Activated CD8-positive, alpha-beta memory T cell treated with anti-CD3 and anti-CD28 coated beads, Interleukin-2, amount 10 ng/mL, durations not matched to agents 7 days and 5 days (primary cell): ENCODE data around the gene TRAF3IP3. TPM values are rescaled to one million over a fixed set of nuclear protein-coding genes. Genes with fewer than 3 reads are reported as not detected.
A peak's percentile ranks its signal among the peaks of the same experiment; 100 is the strongest.

Experiments used
- ATAC-seq: fragments of 150-1000 bp; cut with Tn5 transposase; one replicate; pipeline ENCODE4 v1.10.0; 2021; ENCODE audit warnings: moderate library complexity
- CTCF ChIA-PET: fragments of 350-600 bp; sonication (Branson Sonifier 250); formaldehyde crosslinking; loops from one replicate; lab custom pipeline; 2021; ENCODE audit warnings: antibody characterized with exemption; lab: Charles Lee
- DNase-seq: peaks from one replicate; pipeline ENCODE4 v3.0.0-alpha.2; 2020
- H3K27ac Mint-ChIP-seq: one replicate; pipeline ENCODE4 v1.8.0; 2021; ENCODE audit warnings: mild to moderate bottlenecking, mixed read lengths
- H3K27me3 Mint-ChIP-seq: one replicate; pipeline ENCODE4 v1.8.0; 2021; ENCODE audit warnings: mixed read lengths
- H3K36me3 Mint-ChIP-seq: one replicate; pipeline ENCODE4 v1.8.0; 2021; ENCODE audit warnings: mild to moderate bottlenecking, mixed read lengths
- H3K4me1 Mint-ChIP-seq: one replicate; pipeline ENCODE4 v1.8.0; 2021; ENCODE audit warnings: mixed read lengths
- H3K4me3 Mint-ChIP-seq: one replicate; pipeline ENCODE4 v1.8.0; 2021; ENCODE audit warnings: mild to moderate bottlenecking, moderate library complexity, mixed read lengths
- H3K9me3 Mint-ChIP-seq: one replicate; pipeline ENCODE4 v1.8.0; 2022; ENCODE audit warnings: low read depth, mixed read lengths
- total RNA-seq, 2 experiments: library from RNA; stranded (reverse); gene quantifications; one replicate each; pipeline ENCODE4 v1.2.3, GENCODE V29; 2021

TRAF3IP3 gene
- total RNA-seq, 2 experiments from 2014 or later = 351 to 406 TPM

DNA sequence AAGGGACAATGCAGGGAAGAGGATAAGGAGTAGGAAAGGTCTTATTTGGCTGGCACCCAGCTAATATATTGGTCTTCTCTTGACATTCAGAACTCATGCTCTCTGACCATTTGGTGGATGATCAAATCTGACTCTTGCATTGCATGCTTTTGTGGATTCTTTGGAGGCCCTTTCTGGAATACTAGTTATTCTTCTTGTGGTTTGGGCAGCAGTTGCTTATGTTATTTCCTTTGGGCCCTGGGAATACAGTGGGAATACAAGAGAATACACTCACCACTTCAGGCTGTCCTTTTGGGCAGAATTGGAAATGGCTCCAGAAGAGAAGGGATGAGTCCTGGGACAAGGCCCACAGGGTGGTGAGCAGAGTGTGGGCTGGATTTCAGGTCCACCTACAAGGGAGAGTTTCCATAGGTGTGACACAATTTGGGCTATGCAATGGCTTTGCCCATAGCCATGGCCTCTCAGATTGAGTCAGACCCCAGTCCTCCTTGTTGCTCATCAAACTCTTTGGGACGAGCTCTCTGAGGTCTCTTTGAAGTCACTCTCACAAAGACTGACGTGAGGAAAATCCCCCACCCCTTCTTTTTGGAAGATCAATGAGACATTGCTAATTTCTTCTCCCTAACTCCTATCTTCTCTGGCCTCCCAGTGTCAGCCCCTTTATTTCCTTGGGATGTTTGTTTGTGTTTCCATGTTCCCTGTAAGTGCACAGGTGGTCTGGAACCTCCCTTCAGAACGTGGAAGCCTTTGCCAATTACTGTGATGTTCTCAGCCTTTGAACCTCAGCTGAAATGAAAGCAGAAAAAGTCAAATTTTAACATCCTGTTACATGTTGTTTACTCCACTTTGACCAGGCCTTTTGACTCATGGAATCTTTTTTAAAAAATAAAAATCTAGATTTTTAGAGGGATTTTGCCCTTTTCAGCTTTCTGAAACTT, 31.8 kb upstream of the TRAF3IP3 start:
- H3K27me3 Mint-ChIP-seq = no peaks in the 10 kb centered on the region
- no peak overlapping the region for H3K4me3 Mint-ChIP-seq
- H3K27ac Mint-ChIP-seq = peak overlapping the region; percentile 73
- DNase-seq = no peak
- H3K4me1 Mint-ChIP-seq = peaks cover 13% of the 10 kb centered on the region
- ATAC-seq = peak; percentile 45
- CTCF ChIA-PET = interaction anchor here (1.1 to 2.1 kb wide), 4 partner anchors 24 to 155 kb away, joined by 3 to 6 read pairs (median 4); no protein-coding TSS in a partner anchor
- H3K9me3 Mint-ChIP-seq = no peaks in the 10 kb centered on the region
- peaks cover 5% of the 10 kb centered on the region for H3K36me3 Mint-ChIP-seq

- no peak for DNase-seq
- H3K4me1 Mint-ChIP-seq = peaks cover 16% of the 10 kb centered on the region
- ATAC-seq = no peak
- no peaks in the 10 kb centered on the region for H3K27me3 Mint-ChIP-seq
- no peaks in the 10 kb centered on the region for H3K9me3 Mint-ChIP-seq
- peaks cover 7% of the 10 kb centered on the region for H3K36me3 Mint-ChIP-seq
- CTCF ChIA-PET = interaction anchor here (1.1 to 4.5 kb wide), 6 partner anchors 19 to 150 kb away, joined by 3 to 13 read pairs (median 4); no protein-coding TSS in a partner anchor
- no peak overlapping the region for H3K27ac Mint-ChIP-seq
- H3K4me3 Mint-ChIP-seq = no peak overlapping the region
Measured at GRCh38 chr1:209727286-209727685, 28.6 kb upstream of the TRAF3IP3 start.

DNA sequence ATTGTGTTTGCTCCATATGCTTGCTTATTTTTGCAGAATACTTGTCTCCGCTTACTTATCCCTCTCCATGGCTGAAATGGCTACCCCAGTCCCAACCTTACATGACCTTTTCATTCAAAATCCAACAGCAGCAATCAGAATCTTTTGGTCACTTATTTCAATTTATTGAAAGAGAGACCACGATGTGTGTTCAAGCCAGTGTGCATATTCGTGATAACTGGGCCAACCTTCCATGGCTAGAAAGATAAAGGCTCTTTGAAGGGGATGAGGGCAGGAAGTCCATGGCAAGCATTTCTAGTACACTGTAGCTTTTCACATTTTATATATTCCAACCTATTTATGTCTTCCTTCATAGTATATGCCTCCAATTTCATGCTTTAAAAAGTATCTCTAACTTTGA, 28.1 kb upstream of the TRAF3IP3 start:
- Mint-ChIP-seq H3K4me1 (peaks cover 16% of the 10 kb centered on the region), H3K27me3 (no peaks in the 10 kb centered on the region), H3K36me3 (peaks cover 7% of the 10 kb centered on the region), H3K27ac (no peak overlapping the region), H3K4me3 (no peak overlapping the region), H3K9me3 (no peaks in the 10 kb centered on the region)
- ATAC-seq = no peak
- CTCF ChIA-PET = interaction anchor here (0.6 to 4.5 kb wide), 11 partner anchors 9 to 162 kb away, joined by 3 to 13 read pairs (median 4); no protein-coding TSS in a partner anchor
- no peak for DNase-seq

GRCh38 chr1:209728466-209728865, 27.4 kb upstream of the TRAF3IP3 start:
- no peak overlapping the region for H3K4me3 Mint-ChIP-seq
- no peak for ATAC-seq
- no peak for DNase-seq
- H3K36me3 Mint-ChIP-seq = peaks cover 9% of the 10 kb centered on the region
- no peaks in the 10 kb centered on the region for H3K27me3 Mint-ChIP-seq
- H3K9me3 Mint-ChIP-seq = no peaks in the 10 kb centered on the region
- CTCF ChIA-PET = interaction anchor here (0.6 to 4.5 kb wide), 10 partner anchors 9 to 163 kb away, joined by 3 to 13 read pairs (median 4); no protein-coding TSS in a partner anchor
- H3K27ac Mint-ChIP-seq = no peak overlapping the region
- peaks cover 16% of the 10 kb centered on the region for H3K4me1 Mint-ChIP-seq

GRCh38 chr1:209729436-209729835, 26.4 kb upstream of the TRAF3IP3 start:
- no peak for DNase-seq
- peaks cover 12% of the 10 kb centered on the region for H3K4me1 Mint-ChIP-seq
- H3K27me3 Mint-ChIP-seq = no peaks in the 10 kb centered on the region
- no peak overlapping the region for H3K27ac Mint-ChIP-seq
- H3K36me3 Mint-ChIP-seq = peaks cover 9% of the 10 kb centered on the region
- H3K4me3 Mint-ChIP-seq = no peak overlapping the region
- no peaks in the 10 kb centered on the region for H3K9me3 Mint-ChIP-seq
- no peak for ATAC-seq
- CTCF ChIA-PET = interaction anchor here (1.0 to 4.5 kb wide), 5 partner anchors 19 to 164 kb away, joined by 3 to 13 read pairs (median 4); no protein-coding TSS in a partner anchor

- no peak for ATAC-seq
- no peak overlapping the region for H3K4me3 Mint-ChIP-seq
- H3K27ac Mint-ChIP-seq = no peak overlapping the region
- H3K27me3 Mint-ChIP-seq = no peaks in the 10 kb centered on the region
- no peaks in the 10 kb centered on the region for H3K9me3 Mint-ChIP-seq
- CTCF ChIA-PET = no interaction called here
- DNase-seq = no peak
- H3K36me3 Mint-ChIP-seq = peaks cover 6% of the 10 kb centered on the region
- H3K4me1 Mint-ChIP-seq = peaks cover 8% of the 10 kb centered on the region
Measured at GRCh38 chr1:209732725-209733124, 23.1 kb upstream of the TRAF3IP3 start.

GRCh38 chr1:209733409-209734192, 22.3 kb upstream of the TRAF3IP3 start:
- DNase-seq (no peak), ATAC-seq (no peak)
- CTCF ChIA-PET = interaction anchor here (1.3 to 1.5 kb wide), 2 partner anchors 11 to 90 kb away, joined by 3 read pairs; no protein-coding TSS in a partner anchor
- Mint-ChIP-seq H3K27ac (no peak overlapping the region), H3K4me3 (no peak overlapping the region), H3K27me3 (no peaks in the 10 kb centered on the region), H3K4me1 (peaks cover 8% of the 10 kb centered on the region), H3K9me3 (no peaks in the 10 kb centered on the region), H3K36me3 (peaks cover 6% of the 10 kb centered on the region)

GRCh38 chr1:209736490-209737117, 19.2 kb upstream of the TRAF3IP3 start:
- H3K4me3 Mint-ChIP-seq = no peak overlapping the region
- no peaks in the 10 kb centered on the region for H3K9me3 Mint-ChIP-seq
- CTCF ChIA-PET = interaction anchor here (0.9 to 2.0 kb wide), 7 partner anchors 8 to 176 kb away, joined by 3 to 8 read pairs (median 4); no protein-coding TSS in a partner anchor
- peaks cover 7% of the 10 kb centered on the region for H3K4me1 Mint-ChIP-seq
- H3K27me3 Mint-ChIP-seq = no peaks in the 10 kb centered on the region
- H3K27ac Mint-ChIP-seq = no peak overlapping the region
- ATAC-seq (no peak), DNase-seq (no peak)
- H3K36me3 Mint-ChIP-seq = peaks cover 2% of the 10 kb centered on the region

- Mint-ChIP-seq H3K27ac (no peak overlapping the region), H3K4me1 (peaks cover 11% of the 10 kb centered on the region)
Measured at GRCh38 chr1:209737118-209737505, 18.7 kb upstream of the TRAF3IP3 start.

GRCh38 chr1:209738270-209738669, 17.6 kb upstream of the TRAF3IP3 start:
- no peak overlapping the region for H3K27ac Mint-ChIP-seq
- H3K9me3 Mint-ChIP-seq = no peaks in the 10 kb centered on the region
- ATAC-seq (no peak), DNase-seq (no peak)
- CTCF ChIA-PET = interaction anchor here (2.0 kb wide), 1 partner anchor 10 kb away, joined by 8 read pairs; no protein-coding TSS in a partner anchor
- H3K4me3 Mint-ChIP-seq = no peak overlapping the region
- peaks cover 19% of the 10 kb centered on the region for H3K4me1 Mint-ChIP-seq
- H3K27me3 Mint-ChIP-seq = no peaks in the 10 kb centered on the region
- H3K36me3 Mint-ChIP-seq = no peaks in the 10 kb centered on the region

More at GRCh38 chr1:209737118-209737505, 18.7 kb upstream of the TRAF3IP3 start:
- Mint-ChIP-seq H3K4me3 (no peak overlapping the region), H3K36me3 (peaks cover 2% of the 10 kb centered on the region), H3K9me3 (no peaks in the 10 kb centered on the region), H3K27me3 (no peaks in the 10 kb centered on the region)
- no peak for DNase-seq
- CTCF ChIA-PET = interaction anchor here (0.8 to 2.0 kb wide), 8 partner anchors 9 to 177 kb away, joined by 3 to 8 read pairs (median 4); no protein-coding TSS in a partner anchor
- no peak for ATAC-seq

GRCh38 chr1:209741193-209741592, 14.7 kb upstream of the TRAF3IP3 start:
- Mint-ChIP-seq H3K36me3 (no peaks in the 10 kb centered on the region), H3K27ac (no peak overlapping the region), H3K27me3 (no peaks in the 10 kb centered on the region), H3K4me1 (peaks cover 19% of the 10 kb centered on the region), H3K9me3 (no peaks in the 10 kb centered on the region), H3K4me3 (no peak overlapping the region)
- no peak for ATAC-seq
- DNase-seq = no peak
- CTCF ChIA-PET = interaction anchor here (0.7 kb wide), 1 partner anchor 10 kb away, joined by 3 read pairs; no protein-coding TSS in a partner anchor

GRCh38 chr1:209741889-209742288, 14.0 kb upstream of the TRAF3IP3 start:
- no peak for ATAC-seq
- H3K27ac Mint-ChIP-seq = no peak overlapping the region
- H3K4me3 Mint-ChIP-seq = no peak overlapping the region
- H3K36me3 Mint-ChIP-seq = no peaks in the 10 kb centered on the region
- CTCF ChIA-PET = no interaction called here
- no peaks in the 10 kb centered on the region for H3K9me3 Mint-ChIP-seq
- peaks cover 18% of the 10 kb centered on the region for H3K4me1 Mint-ChIP-seq
- no peaks in the 10 kb centered on the region for H3K27me3 Mint-ChIP-seq
- DNase-seq = no peak
